Ishikawa (cell line): Measurements from ENCODE around the gene MLC1.
A peak's percentile ranks its signal among the peaks of the same experiment; 100 is the strongest.

Source experiments
- CEBPB ChIP-seq: IDR thresholded peaks from 2 replicates; pipeline ENCODE4 v1.6.1; 2012
- CREB1 ChIP-seq: IDR thresholded peaks from 2 replicates; pipeline ENCODE4 v1.6.1; 2012; ENCODE audit warnings: low read depth
- EGR1 ChIP-seq: IDR thresholded peaks from 2 replicates; pipeline ENCODE4 v1.6.1; 2012
- EP300 ChIP-seq: IDR thresholded peaks from 2 replicates; pipeline ENCODE4 v1.6.1; 2012; ENCODE audit warnings: borderline replicate concordance
- FOXM1 ChIP-seq: IDR thresholded peaks from 2 replicates; pipeline ENCODE4 v1.6.1; 2012; ENCODE audit warnings: low read depth, borderline replicate concordance
- MAX ChIP-seq: IDR thresholded peaks from 2 replicates; pipeline ENCODE4 v1.6.1; 2012
- NFIC ChIP-seq: IDR thresholded peaks from 2 replicates; pipeline ENCODE4 v1.6.1; 2012
- RAD21 ChIP-seq: IDR thresholded peaks from 2 replicates; pipeline ENCODE4 v1.6.1; 2012; ENCODE audit warnings: low read depth
- REST ChIP-seq: IDR thresholded peaks from 2 replicates; pipeline ENCODE4 v1.6.1; 2012; ENCODE audit warnings: low read depth, mild to moderate bottlenecking
- TAF1 ChIP-seq: IDR thresholded peaks from 2 replicates; pipeline ENCODE4 v1.6.1; 2012; ENCODE audit warnings: low read depth, mild to moderate bottlenecking
- TCF12 ChIP-seq: IDR thresholded peaks from 2 replicates; pipeline ENCODE4 v1.6.1; 2012; ENCODE audit warnings: low read depth
- TEAD4 ChIP-seq: IDR thresholded peaks from 2 replicates; pipeline ENCODE4 v1.6.1; 2012
- USF1 ChIP-seq: IDR thresholded peaks from 2 replicates; pipeline ENCODE4 v1.6.1; 2012
- YY1 ChIP-seq: IDR thresholded peaks from 2 replicates; pipeline ENCODE4 v1.6.1; 2012; ENCODE audit warnings: low read depth
- ZBTB7A ChIP-seq: IDR thresholded peaks from 2 replicates; pipeline ENCODE4 v1.6.1; 2012; ENCODE audit warnings: low read depth

Gene MLC1

GRCh38 chr22:50017701-50018224 is 67.5 kb downstream of the MLC1 start:
- TF ChIP-seq RAD21 (no peak), YY1 (no peak), TAF1 (no peak), USF1 (no peak), FOXM1 (no peak), CEBPB (no peak), MAX (no peak), TEAD4 (no peak), CREB1 (no peak), EP300 (no peak), NFIC (no peak), ZBTB7A (no peak), EGR1 (no peak), REST (no peak), TCF12 (no peak)

- TF ChIP-seq RAD21 (no peak), YY1 (no peak), TEAD4 (no peak), CREB1 (no peak), FOXM1 (no peak)
Measured at GRCh38 chr22:50016988-50017700, 68.1 kb downstream of the MLC1 start.

- no peak for TF ChIP-seq MAX
- TF ChIP-seq TAF1: no peak
- no peak for TF ChIP-seq ZBTB7A
- no peak for TF ChIP-seq CEBPB
Measured at GRCh38 chr22:50016308-50016987, 68.8 kb downstream of the MLC1 start.

GRCh38 chr22:50015451-50016307 is 69.5 kb downstream of the MLC1 start:
- TF ChIP-seq TEAD4 (no peak), REST (no peak), EGR1 (no peak), USF1 (no peak), MAX (no peak)

- no peak for TF ChIP-seq NFIC
- TF ChIP-seq YY1: no peak
- no peak for TF ChIP-seq USF1
- peak; percentile 35; the same call in 1 of the 2 replicates for TF ChIP-seq ZBTB7A
Measured at GRCh38 chr22:50014655-50015401, 70.4 kb downstream of the MLC1 start.
